HuH-7 (cell line): ENCODE measurements around the gene CCT3.

Source experiments
- DNase-seq: peaks from one replicate; pipeline ENCODE4 v3.0.0; 2011; ENCODE audit warnings: low spot score

Gene CCT3

GRCh38 chr1:156281281-156281680, 56.8 kb downstream of the CCT3 start:
- DNase-seq = no peak

GRCh38 chr1:156279837-156280236, 58.3 kb downstream of the CCT3 start:
- no peak for DNase-seq

GRCh38 chr1:156276966-156277381, 61.1 kb downstream of the CCT3 start:
- DNase-seq = peak; percentile 83

- no peak for DNase-seq
These were observed 61.6 kb downstream of the CCT3 start for GRCh38 chr1:156276532-156276931.

- DNase-seq = no peak
These were observed 67.8 kb downstream of the CCT3 start for GRCh38 chr1:156270314-156270713.

GRCh38 chr1:156268336-156268735, 69.8 kb downstream of the CCT3 start:
- no peak for DNase-seq

GRCh38 chr1:156266051-156266450, 72.0 kb downstream of the CCT3 start:
- no peak for DNase-seq

GRCh38 chr1:156263288-156263655, 74.8 kb downstream of the CCT3 start:
- DNase-seq = no peak

GRCh38 chr1:156262461-156263287, 75.4 kb downstream of the CCT3 start:
- DNase-seq = no peak

GRCh38 chr1:156260896-156261295, 77.2 kb downstream of the CCT3 start:
- no peak for DNase-seq

- DNase-seq = no peak
These were observed 78.3 kb downstream of the CCT3 start for GRCh38 chr1:156259805-156260204.
